ENCODE results near the gene GADD45B. TPM values are rescaled to one million over a fixed set of nuclear protein-coding genes. Genes with fewer than 3 reads are reported as not detected.

GADD45B gene
- total RNA-seq, 1 experiment from 2014 or later, result 56.2 TPM

Small RNA genes lying within 50 kb of the gene (microRNA-seq; reads per million reads assigned to microRNA genes)
- gene MIR7108 (ENCODE audit: unreplicated experiment), result not detected

Other genes with a start within 250 kb of the GADD45B start
- 78.6 TPM for gene PLEKHJ1, start 239.8 kb upstream of the GADD45B start, total RNA-seq (2021; ENCODE audit: unreplicated experiment)
- gene SF3A2, start 239.3 kb upstream of the GADD45B start, total RNA-seq (2021; ENCODE audit: unreplicated experiment), result 103 TPM
- 21.9 TPM for gene AMH, start 226.8 kb upstream of the GADD45B start, total RNA-seq (2021; ENCODE audit: unreplicated experiment)
- gene JSRP1, start 219.7 kb upstream of the GADD45B start, total RNA-seq (2021; ENCODE audit: unreplicated experiment), result 0.51 TPM
- gene PEAK3, start 194.0 kb upstream of the GADD45B start, total RNA-seq (2021; ENCODE audit: unreplicated experiment), result not detected
- 0.13 TPM for gene LINGO3, start 168.0 kb upstream of the GADD45B start, total RNA-seq (2021; ENCODE audit: unreplicated experiment)
- gene LSM7, start 147.5 kb upstream of the GADD45B start, total RNA-seq (2021; ENCODE audit: unreplicated experiment), result 97.3 TPM
- gene SPPL2B, start 147.4 kb upstream of the GADD45B start, total RNA-seq (2021; ENCODE audit: unreplicated experiment), result 76.0 TPM
- gene TMPRSS9, start 115.9 kb upstream of the GADD45B start, total RNA-seq (2021; ENCODE audit: unreplicated experiment), result 0.23 TPM
- gene TIMM13, start 48.5 kb upstream of the GADD45B start, total RNA-seq (2021; ENCODE audit: unreplicated experiment), result 128 TPM
- 159 TPM for gene LMNB2, start 19.2 kb upstream of the GADD45B start, total RNA-seq (2021; ENCODE audit: unreplicated experiment)
- gene GNG7, start 226.6 kb downstream of the GADD45B start, total RNA-seq (2021; ENCODE audit: unreplicated experiment), result 0.74 TPM
- 18.5 TPM for gene DIRAS1, start 245.2 kb downstream of the GADD45B start, total RNA-seq (2021; ENCODE audit: unreplicated experiment)

Measured in Panc1 (cell line).